IMR-90 (cell line): ENCODE measurements around the gene CAB39. TPM values are rescaled to one million over a fixed set of nuclear protein-coding genes. Genes with fewer than 3 reads are reported as not detected.

ENCODE experiments used
- ATAC-seq: fragments of 200-7000 bp; cut with Tn5 transposase; 2 replicates; pipeline ENCODE4 v1.9.1; 2020; ENCODE audit warnings: low read depth, mild to moderate bottlenecking, moderate library complexity
- BruUV-seq: library from RNA; stranded (reverse); fragments of 400-500 nt; replicated peaks from 2 replicates; lab custom pipeline; 2021; lab: Mats Ljungman, UMichigan
- CTCF ChIA-PET: fragments of 300-600 bp; formaldehyde crosslinking; extraction: SDS; loops from one replicate; lab custom pipeline; 2021; ENCODE audit warnings: antibody characterized with exemption; lab: Yijun Ruan, JAX
- POLR2A ChIA-PET: fragments of 300-600 bp; sonication (Branson Sonifier 250); formaldehyde crosslinking; loops from one replicate; lab custom pipeline; 2022; ENCODE audit warnings: antibody characterized with exemption; ENCODE audit not compliant: unreplicated experiment; lab: Charles Lee
- DNase-seq: peaks from one replicate; pipeline ENCODE4 v3.0.0; 2013
- H2AFZ ChIP-seq: replicated peaks from 2 replicates; pipeline ENCODE3; 2013; ENCODE audit warnings: low read length, mild to moderate bottlenecking; ENCODE audit not compliant: poor library complexity
- H2AK5ac ChIP-seq: 2 replicates; pipeline ENCODE4 v1.6.1; 2013; ENCODE audit warnings: low read depth, low read length, inconsistent platforms
- H2AK9ac ChIP-seq: replicated peaks from 2 replicates; pipeline ENCODE3; 2013; ENCODE audit warnings: mild to moderate bottlenecking, low read depth, low read length, moderate library complexity; ENCODE audit not compliant: poor library complexity
- H2BK120ac ChIP-seq: 2 replicates; pipeline ENCODE4 v1.6.1; 2013; ENCODE audit warnings: low read depth, low read length, inconsistent platforms
- H2BK15ac ChIP-seq: 3 replicates; pipeline ENCODE4 v1.6.1; 2013; ENCODE audit warnings: low read depth, low read length, inconsistent platforms
- H2BK20ac ChIP-seq: 2 replicates; pipeline ENCODE4 v1.6.1; 2013; ENCODE audit warnings: low read depth, mild to moderate bottlenecking, inconsistent platforms, low read length, moderate library complexity
- H2BK5ac ChIP-seq: 2 replicates; pipeline ENCODE4 v1.6.1; 2013; ENCODE audit warnings: mild to moderate bottlenecking, low read depth, low read length, inconsistent platforms; ENCODE audit not compliant: poor library complexity, severe bottlenecking
- H3K14ac ChIP-seq: replicated peaks from 2 replicates; pipeline ENCODE4 v1.6.1; 2013; ENCODE audit warnings: low read depth, low read length, inconsistent platforms
- H3K18ac ChIP-seq: 2 replicates; pipeline ENCODE4 v1.6.1; 2013; ENCODE audit warnings: low read depth, low read length, control low read depth
- H3K23ac ChIP-seq: 2 replicates; pipeline ENCODE4 v1.6.1; 2013; ENCODE audit warnings: low read depth, low read length, inconsistent platforms
- H3K27ac ChIP-seq: 2 replicates; pipeline ENCODE4 v1.5.1; 2013; ENCODE audit warnings: mild to moderate bottlenecking, control low read depth, low read length; ENCODE audit not compliant: insufficient read depth
- H3K27me3 ChIP-seq: 2 replicates; pipeline ENCODE4 v1.6.1; 2013; ENCODE audit warnings: low read length; ENCODE audit not compliant: control insufficient read depth, insufficient read depth
- H3K36me3 ChIP-seq: 2 replicates; pipeline ENCODE4 v1.6.1; 2013; ENCODE audit warnings: low read length, mixed read lengths; ENCODE audit not compliant: control insufficient read depth, insufficient read depth
- H3K4ac ChIP-seq: 2 replicates; pipeline ENCODE4 v1.6.1; 2013; ENCODE audit warnings: low read depth, low read length, inconsistent platforms
- H3K4me1 ChIP-seq: 2 replicates; pipeline ENCODE4 v1.6.1; 2013; ENCODE audit warnings: low read length, mixed read lengths; ENCODE audit not compliant: control insufficient read depth, insufficient read depth
- H3K4me2 ChIP-seq: 2 replicates; pipeline ENCODE4 v1.6.1; 2013; ENCODE audit warnings: low read depth, mild to moderate bottlenecking, control low read depth, low read length, moderate library complexity
- H3K4me3 ChIP-seq: 2 replicates; pipeline ENCODE4 v1.5.1; 2013; ENCODE audit warnings: low read depth, mild to moderate bottlenecking, control low read depth, low read length, moderate library complexity; ENCODE audit not compliant: insufficient read depth
- H3K56ac ChIP-seq: 2 replicates; pipeline ENCODE4 v1.6.1; 2013; ENCODE audit warnings: low read length, inconsistent platforms; ENCODE audit not compliant: insufficient read depth; ENCODE audit errors: extremely low read depth
- H3K79me1 ChIP-seq, 2 experiments: 2 replicates each; pipeline ENCODE4 v1.6.1; 2013; ENCODE audit warnings: low read length in 2 of 2, inconsistent platforms in 1 of 2, low read depth in 1 of 2
- H3K9ac ChIP-seq: 2 replicates; pipeline ENCODE4 v1.6.1; 2013; ENCODE audit warnings: low read depth, low read length, control low read depth
- H3K9me1 ChIP-seq: 2 replicates; pipeline ENCODE4 v1.6.1; 2013; ENCODE audit warnings: low read length, inconsistent platforms; ENCODE audit not compliant: insufficient read depth
- H3K9me3 ChIP-seq: 2 replicates; pipeline ENCODE4 v1.6.1; 2013; ENCODE audit warnings: low read length; ENCODE audit not compliant: control insufficient read depth, insufficient read depth
- H4K20me1 ChIP-seq: 2 replicates; pipeline ENCODE4 v1.6.1; 2013; ENCODE audit warnings: low read length, inconsistent platforms; ENCODE audit not compliant: insufficient read depth
- H4K5ac ChIP-seq: 2 replicates; pipeline ENCODE4 v1.6.1; 2013; ENCODE audit warnings: mild to moderate bottlenecking, low read depth, low read length, control low read depth
- H4K8ac ChIP-seq, 2 experiments: 2 replicates each; pipeline ENCODE4 v1.6.1; 2013; ENCODE audit warnings: low read depth in 2 of 2, low read length in 2 of 2, control low read depth in 1 of 2, inconsistent platforms in 1 of 2
- H4K91ac ChIP-seq: 2 replicates; pipeline ENCODE4 v1.6.1; 2013; ENCODE audit warnings: low read depth, low read length, inconsistent platforms; ENCODE audit not compliant: insufficient read depth
- WGBS, 2 experiments: methylation state at CpG; one replicate each; pipeline versions ENCODE4 v1.1.5 to v1.1.7; 2013; ENCODE audit warnings: missing lambda C conversion rate in 2 of 2; ENCODE audit not compliant: insufficient read length in 1 of 2; ENCODE audit errors: extremely low coverage in 2 of 2; 5-methylcytosine and 5-hydroxymethylcytosine counted together
- dilution Hi-C: fragments of 300-500 bp; cut with HindIII; formaldehyde crosslinking; loops from one replicate; pipeline ENCODE4 v1.14.3; 2018; ENCODE audit warnings: low sequenced_read_pairs; ENCODE audit not compliant: unreplicated experiment
- in situ Hi-C: fragments of 300-500 bp; cut with MboI; formaldehyde crosslinking; loops from 3 replicates; pipeline ENCODE4 v1.14.3; 2019; ENCODE audit warnings: low sequenced_read_pairs, inconsistent platforms, mixed read lengths
- intact Hi-C: fragments of 100-400 bp; cut with micrococcal nuclease; formaldehyde crosslinking; loops from 2 replicates; pipeline ENCODE4 v1.10.0; 2022
- polyA plus RNA-seq, 3 experiments: library from polyadenylated mRNA; depleted of rRNA; stranded (reverse); fragments of >200 nt; gene quantifications; 2 replicates each; pipeline ENCODE4 v1.2.3, GENCODE V29; 2012; ENCODE audit warnings: low replicate concordance in 1 of 3
- total RNA-seq: library from RNA; depleted of rRNA; stranded (reverse); fragments of >200 nt; gene quantifications from 2 replicates; pipeline ENCODE4 v1.2.3, GENCODE V29; 2012
- TF ChIP-seq, protein P1 (sequence below): fragments of 150-350 bp; IDR thresholded peaks from 2 replicates; pipeline ENCODE4 v1.6.1; 2016; ENCODE audit warnings: low read depth, mild to moderate bottlenecking, low read length, moderate library complexity, borderline replicate concordance

The CAB39 gene
- total and polyA plus RNA-seq, 2 of the 4 experiments (the other 2 are of a cell fraction): 38.2 to 71.7 TPM

DNA sequence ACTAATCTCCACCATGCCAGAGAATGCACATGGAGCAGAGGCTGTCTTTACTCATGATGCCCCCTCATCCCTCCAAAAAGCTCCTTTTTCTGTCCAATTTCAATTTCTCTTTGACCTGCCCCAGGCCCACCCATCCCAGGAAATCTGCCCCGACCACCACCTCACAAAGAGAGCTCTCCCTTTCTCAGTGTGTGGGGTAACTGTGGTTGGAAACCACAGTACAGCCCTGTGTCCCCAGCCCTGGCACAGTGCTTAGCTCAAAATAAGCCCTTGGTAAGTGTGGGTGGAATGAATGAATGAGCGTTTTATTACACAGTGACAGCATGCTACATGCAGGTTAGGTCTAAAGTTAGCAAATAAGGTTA lies 43.7 kb upstream of the CAB39 start:
- H2BK20ac ChIP-seq: peak overlapping the region; percentile 72; the same call in 1 of the 2 replicates
- TF ChIP-seq, protein P1, sequence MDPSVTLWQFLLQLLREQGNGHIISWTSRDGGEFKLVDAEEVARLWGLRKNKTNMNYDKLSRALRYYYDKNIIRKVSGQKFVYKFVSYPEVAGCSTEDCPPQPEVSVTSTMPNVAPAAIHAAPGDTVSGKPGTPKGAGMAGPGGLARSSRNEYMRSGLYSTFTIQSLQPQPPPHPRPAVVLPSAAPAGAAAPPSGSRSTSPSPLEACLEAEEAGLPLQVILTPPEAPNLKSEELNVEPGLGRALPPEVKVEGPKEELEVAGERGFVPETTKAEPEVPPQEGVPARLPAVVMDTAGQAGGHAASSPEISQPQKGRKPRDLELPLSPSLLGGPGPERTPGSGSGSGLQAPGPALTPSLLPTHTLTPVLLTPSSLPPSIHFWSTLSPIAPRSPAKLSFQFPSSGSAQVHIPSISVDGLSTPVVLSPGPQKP: no peak
- H3K36me3 ChIP-seq: no peaks in the 10 kb centered on the region
- H3K9me3 ChIP-seq: peaks cover 2% of the 10 kb centered on the region; the same call in 1 of the 2 replicates
- peaks cover 26% of the 10 kb centered on the region for H3K9me1 ChIP-seq
- ChIA-PET POLR2A (no interaction called here), CTCF (interaction anchor here (0.6 kb wide), 1 partner anchor 302 kb away, joined by 4 read pairs; no protein-coding TSS in a partner anchor)
- peak overlapping the region; percentile 86 for H3K4ac ChIP-seq
- peak overlapping the region; percentile 93 for H2AK9ac ChIP-seq
- H3K4me3 ChIP-seq: no peak overlapping the region
- peak overlapping the region; percentile 86 for H2AFZ ChIP-seq
- H4K91ac ChIP-seq: peak overlapping the region; percentile 62; the same call in 1 of the 2 replicates
- intact Hi-C loops (loop anchor here (10.0 kb wide), 1 partner anchor 816 kb away; no protein-coding TSS in a partner anchor), in situ Hi-C loops (no loop called here), dilution Hi-C loops (no loop called here)
- no peak overlapping the region for H3K56ac ChIP-seq
- peaks cover 0 to 5% of the 10 kb centered on the region in 2 experiments; a peak in 1 of 4 replicates for H3K79me1 ChIP-seq
- BruUV-seq: no TSS peak
- ATAC-seq (no peak), DNase-seq (no peak)
- peak overlapping the region; percentile 77; the same call in 2 of the 3 replicates for H2BK15ac ChIP-seq
- no CpG with 5 or more reads among the region's 2 CpGs for WGBS, 2 experiments
- no peak overlapping the region for H3K27ac ChIP-seq
- H2AK5ac ChIP-seq: peak overlapping the region; percentile 31; the same call in 1 of the 2 replicates
- peak overlapping the region; percentile 18; the same call in 1 of the 2 replicates for H4K5ac ChIP-seq
- no peak overlapping the region for H3K23ac ChIP-seq
- H3K27me3 ChIP-seq: no peaks in the 10 kb centered on the region
- peak overlapping the region; percentile 90 for H2BK120ac ChIP-seq
- no peak overlapping the region for H3K4me2 ChIP-seq
- peak overlapping the region; percentile 64 for H3K14ac ChIP-seq
- no peak overlapping the region for H3K9ac ChIP-seq
- H4K20me1 ChIP-seq: no peaks in the 10 kb centered on the region
- H3K18ac ChIP-seq: peak overlapping the region; percentile 37; the same call in 1 of the 2 replicates
- peak overlapping the region; percentile 72 for H2BK5ac ChIP-seq
- peaks cover 28% of the 10 kb centered on the region for H3K4me1 ChIP-seq
- H4K8ac ChIP-seq: peak overlapping the region; percentile 31 to 95; a peak in 2 of 4 replicates
